NCI-H2107 (cell line): ENCODE measurements around the gene ZNF839.
"Not testable (repeated sequence)": the region's sequence is repeated elsewhere in the genome, so short reads cannot be mapped to it uniquely, and the experiment has no call there.

Experiments used
- DNase-seq: peaks from one replicate; lab custom pipeline; 2025; lab: John Stamatoyannopoulos, UW

The ZNF839 gene

GRCh38 chr14:102314242-102315011, 5.1 kb upstream of the ZNF839 start:
- DNase-seq, result peak; percentile 86

- DNase-seq, result no peak
These were observed 4.4 kb upstream of the ZNF839 start for GRCh38 chr14:102315121-102315520.

- DNase-seq, result no peak
These were observed 3.2 kb upstream of the ZNF839 start for GRCh38 chr14:102316338-102316742.

- peak; percentile 87 for DNase-seq
These were observed 2.6 kb upstream of the ZNF839 start for GRCh38 chr14:102316743-102317563.

- peak; percentile 51 for DNase-seq
These were observed 1.8 kb upstream of the ZNF839 start for GRCh38 chr14:102317564-102318248.

- DNase-seq, result no peak
These were observed 717 bp upstream of the ZNF839 start for GRCh38 chr14:102318781-102319276.

GRCh38 chr14:102320033-102320660, 601 bp downstream of the ZNF839 start:
- DNase-seq, result peak; percentile 11

GRCh38 chr14:102320671-102321455, 1.3 kb downstream of the ZNF839 start:
- no peak for DNase-seq

- DNase-seq, result no peak
These were observed 2.2 kb downstream of the ZNF839 start for GRCh38 chr14:102321456-102322422.

GRCh38 chr14:102323102-102323501, 3.6 kb downstream of the ZNF839 start:
- DNase-seq, result peak; percentile 14

GRCh38 chr14:102325791-102326345, 6.3 kb downstream of the ZNF839 start:
- no peak for DNase-seq

GRCh38 chr14:102326583-102326982, 7.0 kb downstream of the ZNF839 start:
- no peak for DNase-seq

GRCh38 chr14:102329381-102329780, 9.8 kb downstream of the ZNF839 start:
- not testable (repeated sequence) for DNase-seq

GRCh38 chr14:102330806-102331205, 11.3 kb downstream of the ZNF839 start:
- DNase-seq, result no peak

- DNase-seq, result no peak
These were observed 13.8 kb downstream of the ZNF839 start for GRCh38 chr14:102333390-102333789.

GRCh38 chr14:102333795-102334705, 14.5 kb downstream of the ZNF839 start:
- DNase-seq, result no peak

GRCh38 chr14:102335163-102335562, 15.6 kb downstream of the ZNF839 start:
- DNase-seq, result no peak

- DNase-seq, result no peak
These were observed 19.2 kb downstream of the ZNF839 start for GRCh38 chr14:102338724-102339123.
